ENCODE data around the gene GPR33.
A peak's percentile ranks its signal among the peaks of the same experiment; 100 is the strongest.

DNA sequence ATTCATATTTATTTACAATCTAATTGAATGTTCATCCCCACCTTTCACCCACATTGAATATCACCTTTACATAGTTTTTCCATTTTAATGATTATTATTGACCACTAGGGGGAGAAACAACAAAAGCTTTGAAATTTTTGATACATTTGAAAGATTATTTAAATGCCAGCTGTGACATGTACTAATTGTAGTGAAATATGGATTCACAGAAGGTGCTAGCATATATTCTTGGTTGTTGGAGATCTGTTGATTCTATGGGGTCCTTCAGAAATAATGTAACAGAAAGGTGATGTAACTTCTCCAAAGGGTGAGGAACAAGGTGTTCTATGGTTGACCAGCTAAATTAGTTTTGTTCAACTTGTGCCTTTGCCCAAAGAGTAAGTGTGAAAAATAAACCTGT is 22.4 kb upstream of the GPR33 start:
- TF ChIP-seq CTCF (IDR thresholded peaks at IDR 0.05 in 4 of 5, conservative IDR thresholded peaks at IDR 0.05 in 1 of 5): peak; percentile 35 to 68 (median 56)
- no peak for TF ChIP-seq POLR2A (IDR thresholded peaks at IDR 0.05)

All from gastrocnemius medialis (tissue), 4 donors.